ENCODE measurements around the gene B3GNT8.

B3GNT8 gene

GRCh38 chr19:41447732-41448332, 20.7 kb upstream of the B3GNT8 start:
- H3K4me1 ChIP-seq (ENCODE audit: control insufficient read depth, insufficient read depth, low read length, poor library complexity, severe bottlenecking), result no peaks in the 10 kb centered on the region
- 69 to 77% methylated on average over 10 to 12 of the region's 12 CpGs for WGBS, 2 experiments (ENCODE audit: insufficient coverage in 2 of 2)
- no peak overlapping the region for H3K27ac ChIP-seq (ENCODE audit: low read depth, low read length, severe bottlenecking)
- no peak overlapping the region for H3K4me3 ChIP-seq (ENCODE audit: extremely low read depth, insufficient read depth, low read length, poor library complexity, severe bottlenecking)
- no peaks in the 10 kb centered on the region for H3K36me3 ChIP-seq (ENCODE audit: control insufficient read depth, insufficient read depth, low read length)
- no peaks in the 10 kb centered on the region for H3K9me3 ChIP-seq (ENCODE audit: control insufficient read depth, low read length)

- 58 to 90% methylated on average over 3 to 4 of the region's 5 CpGs for WGBS, 2 experiments (ENCODE audit: insufficient coverage in 2 of 2)
- Histone ChIP-seq H3K27ac (ENCODE audit: low read depth, low read length, severe bottlenecking) (no peak overlapping the region), H3K9me3 (ENCODE audit: control insufficient read depth, low read length) (no peaks in the 10 kb centered on the region)
Observed at GRCh38 chr19:41445575-41445974, 18.4 kb upstream of the B3GNT8 start.

DNA sequence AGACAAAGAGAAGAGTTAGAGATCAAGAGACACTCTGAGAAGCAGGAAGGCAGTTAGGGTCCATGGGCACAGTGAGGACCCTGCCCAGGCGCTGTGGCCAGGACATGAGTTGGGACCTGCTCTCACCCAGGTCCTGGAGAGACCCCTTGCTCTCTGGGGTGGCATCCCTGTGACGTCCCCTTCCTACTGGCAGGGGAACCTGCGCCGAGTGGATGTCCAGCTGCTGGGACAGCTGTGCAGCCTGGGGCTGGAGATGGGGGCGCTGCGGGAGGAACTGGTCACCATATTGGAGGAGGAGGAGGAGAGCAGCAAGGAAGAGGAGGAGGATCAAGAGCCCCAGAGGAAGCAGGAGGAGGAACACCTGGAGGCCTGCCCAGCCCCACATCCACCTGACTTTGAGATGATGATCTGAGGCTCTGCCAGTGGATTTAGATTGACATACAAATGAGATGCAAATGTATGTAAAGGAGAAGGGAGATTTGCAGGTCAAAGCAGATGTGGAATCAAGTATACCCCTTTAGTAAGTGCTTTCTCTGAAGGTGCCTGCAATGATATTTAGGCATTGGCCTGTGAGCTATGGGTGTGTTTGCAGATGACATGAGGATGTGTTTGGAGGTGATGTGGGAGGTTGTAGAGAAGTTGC, 16.8 kb upstream of the B3GNT8 start:
- Histone ChIP-seq H3K9me3 (ENCODE audit: control insufficient read depth, low read length) (no peaks in the 10 kb centered on the region), H3K4me3 (ENCODE audit: extremely low read depth, insufficient read depth, low read length, poor library complexity, severe bottlenecking) (no peak overlapping the region), H3K27ac (ENCODE audit: low read depth, low read length, severe bottlenecking) (no peak overlapping the region), H3K4me1 (ENCODE audit: control insufficient read depth, insufficient read depth, low read length, poor library complexity, severe bottlenecking) (no peaks in the 10 kb centered on the region), H3K36me3 (ENCODE audit: control insufficient read depth, insufficient read depth, low read length) (no peaks in the 10 kb centered on the region)
- WGBS, 2 experiments (ENCODE audit: insufficient coverage in 2 of 2), result 59 to 79% methylated on average over 5 to 6 of the region's 6 CpGs

More at GRCh38 chr19:41445575-41445974, 18.4 kb upstream of the B3GNT8 start:
- no peaks in the 10 kb centered on the region for H3K36me3 ChIP-seq (ENCODE audit: control insufficient read depth, insufficient read depth, low read length)
- H3K4me1 ChIP-seq (ENCODE audit: control insufficient read depth, insufficient read depth, low read length, poor library complexity, severe bottlenecking), result no peaks in the 10 kb centered on the region
- H3K4me3 ChIP-seq (ENCODE audit: extremely low read depth, insufficient read depth, low read length, poor library complexity, severe bottlenecking), result no peak overlapping the region

GRCh38 chr19:41442473-41443355, 15.5 kb upstream of the B3GNT8 start, which contains the start of gene ERICH4:
Gene ERICH4 (plus strand): TSS chr19:41443156. CDS start chr19:41443170, 14 bp downstream.
- Histone ChIP-seq H3K4me1 (ENCODE audit: control insufficient read depth, insufficient read depth, low read length, poor library complexity, severe bottlenecking) (peaks cover 5% of the 10 kb centered on the region), H3K4me3 (ENCODE audit: extremely low read depth, insufficient read depth, low read length, poor library complexity, severe bottlenecking) (no peak within 1 kb of the TSS), H3K36me3 (ENCODE audit: control insufficient read depth, insufficient read depth, low read length) (peaks cover 6% of the 10 kb centered on the region), H3K9me3 (ENCODE audit: control insufficient read depth, low read length) (no peaks in the 10 kb centered on the region), H3K27ac (ENCODE audit: low read depth, low read length, severe bottlenecking) (no peak within 1 kb of the TSS)
- WGBS, 2 experiments (ENCODE audit: insufficient coverage in 2 of 2), result 74 to 75% methylated on average over 6 of the region's 7 CpGs

DNA sequence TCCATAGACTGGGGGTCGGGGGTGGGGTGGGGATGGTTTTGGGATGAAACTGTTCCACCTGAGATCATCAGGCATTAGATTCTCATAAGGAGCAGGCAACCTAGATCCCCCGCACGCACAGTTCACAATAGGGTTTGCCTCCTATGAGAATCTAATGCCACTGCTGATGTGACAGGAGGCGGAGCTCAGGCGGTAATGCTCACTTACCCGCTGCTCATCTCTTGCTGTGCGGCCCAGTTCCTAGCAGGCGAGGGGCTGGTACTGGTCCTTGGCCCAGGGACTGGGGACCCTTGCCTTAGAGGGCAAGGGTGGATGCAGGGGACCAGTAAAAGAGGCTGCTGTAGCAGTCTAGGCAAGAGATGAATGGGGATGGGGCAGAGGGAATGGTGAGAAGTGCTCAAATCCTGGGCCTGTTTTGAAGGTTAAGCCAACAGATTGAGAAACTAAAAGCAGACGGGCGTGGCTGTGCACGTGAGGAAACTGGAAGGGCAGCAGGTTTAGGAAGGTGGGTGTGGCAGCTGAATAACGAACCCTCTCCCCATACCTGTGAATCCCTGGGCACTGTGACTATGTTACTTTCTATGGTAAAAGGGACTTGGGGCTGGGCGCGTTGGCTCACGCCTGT, 14.3 kb upstream of the B3GNT8 start:
- Histone ChIP-seq H3K27ac (ENCODE audit: low read depth, low read length, severe bottlenecking) (no peak overlapping the region), H3K4me3 (ENCODE audit: extremely low read depth, insufficient read depth, low read length, poor library complexity, severe bottlenecking) (no peak overlapping the region), H3K4me1 (ENCODE audit: control insufficient read depth, insufficient read depth, low read length, poor library complexity, severe bottlenecking) (peaks cover 5% of the 10 kb centered on the region), H3K9me3 (ENCODE audit: control insufficient read depth, low read length) (no peaks in the 10 kb centered on the region), H3K36me3 (ENCODE audit: control insufficient read depth, insufficient read depth, low read length) (peaks cover 14% of the 10 kb centered on the region)
- WGBS, 2 experiments (ENCODE audit: insufficient coverage in 2 of 2), result 83 to 86% methylated on average over 7 to 11 of the region's 15 CpGs

DNA sequence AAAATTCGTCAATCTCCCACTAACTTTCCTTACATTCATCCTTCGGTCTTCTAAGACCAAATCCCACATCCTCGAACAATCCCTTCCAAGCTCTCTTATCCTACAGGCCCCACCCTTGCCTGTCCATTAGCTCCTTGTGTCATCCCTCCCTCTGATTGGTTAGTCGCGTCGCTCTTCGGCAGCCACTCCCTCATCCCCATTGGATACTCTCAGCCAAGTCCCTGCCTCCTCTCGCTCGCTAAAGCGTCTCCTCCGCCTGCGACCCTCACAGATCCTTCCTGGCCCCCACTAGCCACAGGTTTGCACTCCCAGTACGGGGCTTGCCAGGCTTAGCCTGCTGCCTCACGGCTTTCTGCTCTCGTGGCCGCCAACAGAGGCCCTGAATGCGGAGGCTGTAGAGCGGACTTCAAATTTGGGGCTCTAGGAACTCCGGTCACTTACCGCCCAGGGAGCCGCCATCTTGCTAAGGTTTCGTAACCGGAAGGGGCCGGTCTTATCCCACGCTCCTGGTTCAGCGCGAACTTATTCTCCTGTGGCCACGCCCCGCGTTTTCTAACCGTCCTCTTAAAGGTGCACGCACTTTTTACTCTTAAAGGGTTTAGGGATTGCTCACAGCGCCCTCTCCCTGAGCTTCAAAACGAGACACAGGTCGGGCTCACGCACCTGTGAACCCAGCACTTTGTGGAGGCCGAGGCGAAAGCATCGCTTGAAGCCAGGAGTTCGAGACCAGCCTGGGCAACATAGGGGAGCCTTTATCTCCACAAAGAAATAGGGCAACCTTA, 12.5 kb upstream of the B3GNT8 start, which contains the start of gene DMAC2:
TSS of gene DMAC2 (minus strand) at position 472 of the 782 bp plus-strand sequence. CDS start at position 459, 13 bp downstream.
- Histone ChIP-seq H3K36me3 (ENCODE audit: control insufficient read depth, insufficient read depth, low read length) (peaks cover 20% of the 10 kb centered on the region), H3K4me3 (ENCODE audit: extremely low read depth, insufficient read depth, low read length, poor library complexity, severe bottlenecking) (peak within 1 kb of the TSS; percentile 74), H3K9me3 (ENCODE audit: control insufficient read depth, low read length) (no peaks in the 10 kb centered on the region), H3K4me1 (ENCODE audit: control insufficient read depth, insufficient read depth, low read length, poor library complexity, severe bottlenecking) (peaks cover 5% of the 10 kb centered on the region), H3K27ac (ENCODE audit: low read depth, low read length, severe bottlenecking) (peak within 1 kb of the TSS; percentile 95)
- WGBS, 2 experiments (ENCODE audit: insufficient coverage in 2 of 2), result 0 to 1% methylated on average over 35 to 36 of the region's 40 CpGs

GRCh38 chr19:41437944-41438574, 10.9 kb upstream of the B3GNT8 start:
- no peak overlapping the region for H3K27ac ChIP-seq (ENCODE audit: low read depth, low read length, severe bottlenecking)
- peaks cover 6% of the 10 kb centered on the region for H3K4me1 ChIP-seq (ENCODE audit: control insufficient read depth, insufficient read depth, low read length, poor library complexity, severe bottlenecking)
- H3K36me3 ChIP-seq (ENCODE audit: control insufficient read depth, insufficient read depth, low read length), result peaks cover 24% of the 10 kb centered on the region
- no peak overlapping the region for H3K4me3 ChIP-seq (ENCODE audit: extremely low read depth, insufficient read depth, low read length, poor library complexity, severe bottlenecking)
- 95 to 100% methylated on average over 2 of the region's 7 CpGs for WGBS, 2 experiments (ENCODE audit: insufficient coverage in 2 of 2)
- no peaks in the 10 kb centered on the region for H3K9me3 ChIP-seq (ENCODE audit: control insufficient read depth, low read length)

DNA sequence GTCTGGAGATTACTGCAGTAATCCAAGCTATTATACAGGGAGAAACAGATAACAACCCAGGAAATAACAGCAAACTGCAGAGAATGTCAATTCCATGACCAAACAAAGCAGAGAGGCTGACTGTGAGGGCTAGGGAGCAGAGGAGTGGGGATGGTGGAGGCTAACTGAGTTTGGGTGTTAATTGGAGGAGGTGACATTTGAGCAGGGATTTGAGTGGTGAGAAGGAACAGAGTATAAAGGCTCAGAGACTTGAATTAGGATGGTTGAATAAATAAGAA, 9.4 kb upstream of the B3GNT8 start:
- peaks cover 8% of the 10 kb centered on the region for H3K4me1 ChIP-seq (ENCODE audit: control insufficient read depth, insufficient read depth, low read length, poor library complexity, severe bottlenecking)
- H3K36me3 ChIP-seq (ENCODE audit: control insufficient read depth, insufficient read depth, low read length), result peaks cover 38% of the 10 kb centered on the region
- H3K9me3 ChIP-seq (ENCODE audit: control insufficient read depth, low read length), result no peaks in the 10 kb centered on the region
- H3K27ac ChIP-seq (ENCODE audit: low read depth, low read length, severe bottlenecking), result no peak overlapping the region
- H3K4me3 ChIP-seq (ENCODE audit: extremely low read depth, insufficient read depth, low read length, poor library complexity, severe bottlenecking), result no peak overlapping the region

DNA sequence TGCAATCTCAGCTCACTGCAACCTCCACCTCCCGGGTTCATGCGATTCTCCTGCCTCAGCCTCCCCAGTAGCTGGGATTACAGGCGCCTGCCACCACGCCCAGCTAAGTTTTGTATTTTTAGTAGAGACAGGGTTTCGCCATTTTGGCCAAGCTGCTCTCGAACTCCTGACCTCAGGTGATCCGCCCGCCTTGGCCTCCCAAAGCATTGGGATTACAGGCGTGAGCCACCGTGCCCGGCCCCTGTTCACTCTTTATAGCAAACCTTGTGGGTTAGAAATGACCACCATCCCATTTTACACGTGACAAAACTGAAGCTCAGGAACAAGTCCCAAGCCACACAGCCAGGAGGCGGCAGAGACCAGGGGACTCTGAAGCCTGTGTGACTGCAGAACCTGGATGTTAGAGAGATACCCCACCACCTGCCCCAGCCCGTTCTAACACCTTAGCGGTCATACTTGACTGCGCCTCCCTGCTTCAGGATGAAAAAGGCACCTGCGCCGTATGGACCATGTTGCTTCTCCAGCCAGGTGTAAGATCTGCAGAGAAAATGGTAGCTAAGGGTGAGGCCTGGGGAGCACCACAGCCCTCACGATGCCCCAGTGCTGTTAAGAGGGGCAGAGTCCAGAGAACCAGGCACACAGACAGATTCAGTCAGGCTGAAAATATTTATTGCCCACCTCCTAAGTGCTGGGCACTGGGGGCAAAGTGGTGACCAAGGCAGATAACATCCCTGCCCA, 8.9 kb upstream of the B3GNT8 start:
- no peak overlapping the region for H3K4me3 ChIP-seq (ENCODE audit: extremely low read depth, insufficient read depth, low read length, poor library complexity, severe bottlenecking)

More for the DNA sequence above, 8.9 kb upstream of the B3GNT8 start:
- WGBS, 2 experiments (ENCODE audit: insufficient coverage in 2 of 2), result 94 to 97% methylated on average over 18 of the region's 19 CpGs
- Histone ChIP-seq H3K4me1 (ENCODE audit: control insufficient read depth, insufficient read depth, low read length, poor library complexity, severe bottlenecking) (peaks cover 8% of the 10 kb centered on the region), H3K36me3 (ENCODE audit: control insufficient read depth, insufficient read depth, low read length) (peaks cover 40% of the 10 kb centered on the region), H3K27ac (ENCODE audit: low read depth, low read length, severe bottlenecking) (no peak overlapping the region), H3K9me3 (ENCODE audit: control insufficient read depth, low read length) (no peaks in the 10 kb centered on the region)

Measured in mesodermal cell (in vitro differentiated cells).